GM21737 (cell line): ENCODE results near the gene BMP8A.
"Not testable (repeated sequence)": the region's sequence is repeated elsewhere in the genome, so short reads cannot be mapped to it uniquely, and the experiment has no call there.

ENCODE experiments used
- ATAC-seq: cut with Tn5 transposase; IDR thresholded peaks from one replicate; pipeline ENCODE4 v1.9.1; 2021; ENCODE audit warnings: mild to moderate bottlenecking, moderate library complexity; ENCODE audit not compliant: unreplicated experiment

BMP8A gene, protein sequence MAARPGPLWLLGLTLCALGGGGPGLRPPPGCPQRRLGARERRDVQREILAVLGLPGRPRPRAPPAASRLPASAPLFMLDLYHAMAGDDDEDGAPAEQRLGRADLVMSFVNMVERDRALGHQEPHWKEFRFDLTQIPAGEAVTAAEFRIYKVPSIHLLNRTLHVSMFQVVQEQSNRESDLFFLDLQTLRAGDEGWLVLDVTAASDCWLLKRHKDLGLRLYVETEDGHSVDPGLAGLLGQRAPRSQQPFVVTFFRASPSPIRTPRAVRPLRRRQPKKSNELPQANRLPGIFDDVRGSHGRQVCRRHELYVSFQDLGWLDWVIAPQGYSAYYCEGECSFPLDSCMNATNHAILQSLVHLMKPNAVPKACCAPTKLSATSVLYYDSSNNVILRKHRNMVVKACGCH

DNA sequence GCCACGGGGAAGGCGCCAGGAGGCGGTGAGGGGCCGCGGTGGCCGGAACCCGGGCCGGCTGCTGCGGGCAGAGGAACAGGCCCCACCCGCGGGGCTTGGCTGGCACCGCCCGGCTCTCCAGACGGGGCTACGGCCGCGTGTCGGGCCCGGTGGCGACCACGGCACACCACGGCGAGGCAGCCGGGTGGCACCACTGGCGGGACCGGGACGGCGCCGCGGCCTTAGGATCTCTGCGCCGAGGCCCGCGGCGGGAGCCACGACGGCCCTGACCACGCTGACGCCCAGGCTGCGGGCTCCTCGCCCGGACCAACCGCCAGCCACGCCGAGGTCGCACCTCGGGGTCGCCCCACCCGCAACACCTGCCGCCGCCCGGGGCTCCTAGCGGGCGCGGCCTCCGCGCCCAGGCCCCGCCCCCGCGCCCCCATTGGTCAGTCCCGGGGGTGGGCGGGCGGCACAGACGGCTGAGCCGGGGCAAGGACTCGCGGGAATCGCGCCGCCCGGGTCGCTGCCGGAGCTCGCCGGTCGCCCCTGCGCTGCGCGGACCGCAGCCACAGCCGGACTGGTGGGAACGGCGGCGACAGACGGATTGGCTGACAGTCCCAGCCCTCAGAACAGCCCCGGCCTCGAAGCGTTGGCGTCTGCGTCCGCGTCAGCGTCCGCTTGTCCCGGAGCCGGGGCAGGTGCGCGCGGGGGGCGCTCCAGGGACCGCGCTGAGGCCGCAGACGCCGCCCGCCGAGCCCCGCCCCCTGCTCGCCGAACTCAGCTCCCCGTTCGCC, at the start of gene BMP8A:
BMP8A (plus strand) TSS at position 491 of the 776 bp plus-strand sequence. CDS start 356 bp downstream, outside the sequence.
- peak; percentile 80 for ATAC-seq

DNA sequence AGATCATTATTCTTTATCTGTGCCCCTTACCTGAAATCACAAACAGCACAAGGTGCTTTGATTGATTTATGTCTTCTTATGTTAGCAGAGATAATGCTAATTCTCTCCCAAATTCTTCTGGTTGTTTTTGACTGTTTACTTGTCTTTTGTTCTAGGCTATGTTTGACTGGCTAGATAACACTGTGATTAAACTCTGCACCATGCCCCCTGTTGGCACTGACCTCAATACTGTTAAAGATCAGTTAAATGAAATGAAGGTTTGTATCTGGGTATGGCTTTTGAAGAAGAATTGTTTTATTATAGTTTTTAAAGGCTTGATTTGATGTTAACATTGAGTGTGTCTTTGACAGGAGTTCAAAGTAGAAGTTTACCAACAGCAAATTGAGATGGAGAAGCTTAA, 49.6 kb upstream of the BMP8A start:
- no peak for ATAC-seq

DNA sequence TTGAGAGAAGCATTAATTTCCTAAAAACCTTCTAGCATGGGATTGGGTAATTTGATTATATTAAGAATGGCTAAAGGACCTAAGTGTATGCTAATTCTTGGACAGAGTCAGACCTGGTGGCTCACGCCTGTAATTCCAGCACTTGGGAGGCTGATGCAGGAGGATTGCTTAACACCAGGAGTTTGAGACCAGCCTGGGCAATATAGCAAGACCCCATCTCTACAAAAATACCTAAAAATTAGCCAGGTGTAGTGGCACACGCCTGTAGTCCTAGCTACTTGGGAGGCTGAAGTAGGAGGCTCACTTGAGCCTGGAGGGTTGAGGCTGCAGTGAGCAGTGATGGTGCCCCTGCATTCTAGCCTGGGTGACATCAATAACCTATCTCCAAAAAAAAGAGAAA, 45.9 kb upstream of the BMP8A start:
- no peak for ATAC-seq

DNA sequence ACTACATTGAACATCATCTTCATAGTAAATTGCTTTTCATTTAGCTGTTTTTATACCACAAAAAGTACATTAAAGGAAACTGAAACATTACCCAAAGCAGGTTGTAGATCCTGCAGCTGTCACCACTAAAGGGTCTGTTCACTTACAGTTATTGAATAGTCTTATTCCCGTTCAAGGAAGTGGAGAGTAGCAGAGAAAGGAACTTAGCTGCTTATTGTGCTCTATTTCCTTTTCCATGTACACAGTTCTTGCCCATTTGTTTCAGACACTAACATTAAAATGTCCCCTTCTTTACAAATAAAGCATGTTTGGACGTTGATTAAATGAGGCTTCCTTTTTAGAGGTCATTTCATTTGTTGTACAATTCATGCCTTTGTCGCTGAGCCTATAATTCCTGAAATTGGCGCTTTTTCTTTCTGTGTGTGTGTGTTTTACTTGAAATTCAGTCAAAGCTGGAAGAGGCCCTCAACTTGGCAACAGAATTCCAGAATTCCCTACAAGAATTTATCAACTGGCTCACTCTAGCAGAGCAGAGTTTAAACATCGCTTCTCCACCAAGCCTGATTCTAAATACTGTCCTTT, 44.4 kb upstream of the BMP8A start:
- ATAC-seq: no peak

DNA sequence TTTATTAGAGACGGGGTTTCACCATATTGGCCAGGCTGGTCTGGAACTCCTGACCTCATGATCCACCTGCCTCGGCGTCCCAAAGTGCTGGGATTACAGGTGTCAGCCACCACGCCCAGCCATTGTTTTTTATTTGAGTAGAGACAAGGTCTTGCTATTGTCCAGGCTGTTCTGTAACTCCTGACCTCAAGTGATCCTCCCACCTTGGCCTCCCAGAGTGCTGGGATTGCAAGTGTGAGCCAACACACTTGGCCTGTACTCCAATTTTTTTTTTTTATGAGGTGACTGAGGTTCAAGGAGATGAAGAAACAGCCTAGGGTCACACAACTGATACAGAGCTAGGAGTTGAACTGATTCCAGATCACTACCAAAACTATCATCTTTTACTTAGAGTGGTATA, 41.4 kb upstream of the BMP8A start:
- ATAC-seq: not testable (repeated sequence)

DNA sequence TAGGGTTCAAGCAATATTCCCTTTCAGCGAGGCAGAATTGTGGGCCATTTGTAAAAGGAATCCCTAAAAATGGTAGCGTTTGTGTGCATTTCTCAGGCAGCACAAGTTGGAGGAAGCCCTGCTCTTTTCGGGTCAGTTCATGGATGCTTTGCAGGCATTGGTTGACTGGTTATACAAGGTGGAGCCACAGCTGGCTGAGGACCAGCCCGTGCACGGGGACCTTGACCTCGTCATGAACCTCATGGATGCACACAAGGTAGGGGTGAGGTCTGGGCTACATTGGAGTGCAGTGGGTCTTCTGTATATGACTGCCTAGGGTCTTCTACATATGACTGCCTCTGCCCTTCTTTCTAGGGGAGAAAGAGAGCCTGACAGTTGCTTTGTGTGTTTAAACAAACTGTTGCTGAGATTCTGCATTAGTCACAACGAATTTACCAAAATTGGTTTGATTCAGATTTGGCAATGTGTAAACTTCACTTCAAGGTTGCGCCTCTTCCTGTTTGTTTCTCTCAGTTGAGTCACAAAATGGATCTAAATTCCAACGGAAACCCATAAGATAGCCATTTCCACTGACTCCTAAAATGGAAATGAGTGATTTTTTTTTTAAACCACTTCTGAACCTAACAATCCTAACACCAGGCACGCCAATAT, 40.4 kb upstream of the BMP8A start:
- ATAC-seq: no peak

DNA sequence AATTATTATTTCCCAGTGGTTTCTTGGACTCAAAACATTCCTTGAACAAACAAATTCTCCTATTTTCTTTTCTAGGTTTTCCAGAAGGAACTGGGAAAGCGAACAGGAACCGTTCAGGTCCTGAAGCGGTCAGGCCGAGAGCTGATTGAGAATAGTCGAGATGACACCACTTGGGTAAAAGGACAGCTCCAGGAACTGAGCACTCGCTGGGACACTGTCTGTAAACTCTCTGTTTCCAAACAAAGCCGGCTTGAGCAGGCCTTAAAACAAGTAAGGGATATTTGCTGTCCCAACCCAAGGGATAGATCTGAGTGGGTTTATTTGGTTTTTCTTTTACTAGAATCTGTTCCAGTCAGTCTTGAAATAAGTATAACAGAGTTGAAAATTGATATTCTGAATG, 39.4 kb upstream of the BMP8A start:
- ATAC-seq: no peak

DNA sequence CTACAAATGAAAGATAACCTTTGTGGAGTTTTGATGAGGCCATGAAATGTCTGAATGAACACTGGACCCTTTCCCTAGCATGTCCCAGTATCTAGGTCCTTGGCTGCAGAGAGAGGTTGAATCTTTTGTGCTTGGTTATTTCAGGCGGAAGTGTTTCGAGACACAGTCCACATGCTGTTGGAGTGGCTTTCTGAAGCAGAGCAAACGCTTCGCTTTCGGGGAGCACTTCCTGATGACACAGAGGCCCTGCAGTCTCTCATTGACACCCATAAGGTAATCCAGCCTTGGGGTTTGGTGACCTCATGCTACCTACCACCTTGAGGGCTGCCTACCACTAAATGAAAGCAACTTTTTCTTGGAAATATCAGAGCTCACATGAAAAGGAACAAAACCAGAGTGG, 38.9 kb upstream of the BMP8A start:
- ATAC-seq: no peak

DNA sequence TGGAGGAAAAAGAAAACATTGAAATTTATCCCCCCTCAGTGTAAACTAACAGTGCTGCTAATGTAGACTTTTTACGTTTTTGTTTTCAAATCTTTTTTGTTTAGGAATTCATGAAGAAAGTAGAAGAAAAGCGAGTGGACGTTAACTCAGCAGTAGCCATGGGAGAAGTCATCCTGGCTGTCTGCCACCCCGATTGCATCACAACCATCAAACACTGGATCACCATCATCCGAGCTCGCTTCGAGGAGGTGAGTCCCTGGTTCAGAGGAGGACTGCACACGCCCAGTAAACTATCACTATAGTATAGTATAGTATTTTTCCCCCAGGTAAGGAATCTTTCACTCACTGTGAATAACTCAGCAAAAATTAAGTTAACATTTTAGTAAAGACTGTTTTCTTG, 37.8 kb upstream of the BMP8A start:
- no peak for ATAC-seq

DNA sequence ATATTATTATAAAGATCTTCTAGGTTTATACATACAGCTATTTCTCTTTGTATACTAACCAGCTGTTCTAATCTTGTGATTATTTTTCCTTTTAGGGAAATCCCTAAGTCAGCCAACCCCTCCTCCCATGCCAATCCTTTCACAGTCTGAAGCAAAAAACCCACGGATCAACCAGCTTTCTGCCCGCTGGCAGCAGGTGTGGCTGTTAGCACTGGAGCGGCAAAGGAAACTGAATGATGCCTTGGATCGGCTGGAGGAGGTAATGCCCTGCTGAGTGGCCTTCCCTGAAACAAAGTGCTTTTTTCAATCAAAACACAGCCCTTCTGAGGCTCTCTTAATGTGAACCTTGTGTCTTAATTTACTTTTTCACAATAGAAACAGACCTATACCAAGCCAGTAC, 32.4 kb upstream of the BMP8A start:
- ATAC-seq: no peak

DNA sequence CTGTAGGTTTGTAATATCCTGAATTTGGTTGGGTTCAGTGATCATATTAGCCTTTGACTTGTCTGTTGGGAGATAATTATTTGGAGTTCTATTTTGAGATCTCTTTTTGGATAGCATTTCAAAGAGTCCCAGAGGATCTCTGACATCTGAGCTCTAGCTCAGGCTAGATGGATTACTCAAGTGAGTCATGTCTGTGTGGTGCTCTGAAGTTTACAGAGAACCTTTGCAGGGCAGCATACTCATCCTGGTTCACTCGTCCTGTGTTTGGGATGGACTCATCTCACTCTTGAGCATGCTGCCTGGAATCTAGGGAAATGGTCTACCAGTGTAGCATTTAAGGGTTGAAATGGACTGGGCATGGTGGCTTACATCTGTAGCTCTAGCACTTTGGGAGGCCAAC, 29.4 kb upstream of the BMP8A start:
- no peak for ATAC-seq

DNA sequence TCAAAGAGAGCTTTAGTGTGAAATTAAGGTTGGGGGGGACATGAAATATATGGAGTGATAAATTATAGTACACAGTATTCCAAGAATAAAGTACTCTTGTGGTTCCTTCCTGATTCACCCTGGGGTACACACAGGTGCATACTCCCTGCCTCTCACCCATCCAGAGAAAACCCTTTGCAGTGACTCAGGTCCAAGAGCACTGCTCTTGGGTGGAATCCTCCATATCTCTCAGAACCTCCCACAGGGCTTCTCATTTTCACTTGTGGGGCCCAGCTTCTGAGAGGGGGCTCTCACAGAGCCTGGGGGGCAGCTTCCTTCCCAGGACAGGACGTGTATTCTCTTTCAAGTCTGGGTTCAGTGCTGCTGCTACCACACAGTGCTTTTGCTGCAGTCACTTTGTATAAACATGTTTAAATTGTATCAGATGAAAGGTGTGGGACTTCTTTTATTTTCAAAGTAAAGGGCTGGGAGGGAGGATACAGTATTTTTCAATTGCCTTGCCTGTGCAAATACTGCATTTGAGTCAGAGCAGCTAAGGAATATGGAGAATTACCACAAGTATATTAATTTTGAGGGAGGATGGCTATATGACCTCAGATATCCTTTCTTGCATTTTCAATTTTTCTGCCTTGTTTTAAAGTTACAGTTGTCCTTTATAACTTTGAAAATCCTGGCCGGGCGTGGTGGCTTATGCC, 24.9 kb upstream of the BMP8A start:
- ATAC-seq: no peak

DNA sequence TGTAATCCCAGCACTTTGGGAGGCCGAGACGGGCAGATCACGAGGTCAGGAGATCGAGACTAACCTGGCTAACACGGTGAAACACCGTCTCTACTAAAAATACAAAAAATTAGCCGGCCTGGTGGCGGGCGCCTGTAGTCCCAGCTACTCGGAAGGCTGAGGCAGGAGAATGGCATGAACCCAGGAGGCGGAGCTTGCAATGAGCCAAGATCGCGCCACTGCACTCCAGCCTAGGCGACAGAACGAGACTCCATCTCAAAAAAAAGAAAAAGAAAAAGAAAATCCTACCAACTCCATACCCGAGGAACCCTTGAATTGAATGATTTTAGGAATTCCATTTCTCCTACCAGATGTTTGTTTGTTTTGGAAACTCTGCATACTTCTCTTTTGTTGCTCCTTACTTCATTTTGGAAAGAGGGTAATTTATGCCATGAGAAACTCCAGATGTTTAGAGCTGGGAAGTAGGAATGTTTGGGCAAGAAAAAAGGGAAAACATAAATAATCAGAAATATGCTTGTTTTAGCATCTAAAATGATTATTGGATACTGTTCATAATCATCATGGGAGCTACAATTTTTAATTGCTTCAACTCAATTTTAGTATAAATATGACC, 24.2 kb upstream of the BMP8A start:
- ATAC-seq: not testable (repeated sequence)

DNA sequence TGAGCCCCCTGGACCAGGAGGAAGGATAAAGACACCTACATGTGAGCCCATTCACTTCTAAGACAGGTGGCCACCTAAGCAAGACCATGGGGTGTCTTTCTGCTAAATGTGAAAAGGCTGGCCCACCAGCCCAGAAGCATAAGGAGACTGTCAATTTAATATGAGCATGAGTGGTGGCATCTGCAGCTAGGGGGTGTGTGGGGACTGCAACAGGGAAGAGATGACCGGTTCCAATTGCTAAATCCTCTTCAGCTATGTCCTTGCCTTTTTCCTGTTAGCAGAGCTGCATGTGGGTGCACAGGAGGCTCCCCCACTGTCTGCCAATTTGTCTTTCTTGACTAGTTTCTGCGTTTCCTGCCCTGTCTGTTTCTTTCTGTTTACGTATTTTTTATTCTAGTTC, 22.3 kb upstream of the BMP8A start:
- ATAC-seq: no peak

DNA sequence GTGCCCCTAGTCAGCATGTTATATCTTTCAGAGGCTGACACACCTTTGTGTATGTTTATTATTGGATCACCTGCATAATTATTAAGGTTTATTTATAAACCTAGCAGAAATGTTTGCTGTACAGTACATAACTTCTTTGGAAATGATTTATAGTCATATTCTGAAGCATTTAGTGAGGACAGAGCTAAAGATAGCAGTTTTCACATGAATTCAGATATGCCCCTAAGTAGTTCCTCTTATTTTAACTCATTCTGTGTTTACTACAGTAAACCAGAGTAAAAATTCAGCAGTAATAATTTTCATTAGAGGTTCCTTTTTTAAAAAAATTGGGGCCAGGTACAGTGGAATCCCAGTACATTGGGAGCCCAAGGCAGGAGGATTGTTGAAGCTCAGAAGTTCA, 21.4 kb upstream of the BMP8A start:
- ATAC-seq: no peak

DNA sequence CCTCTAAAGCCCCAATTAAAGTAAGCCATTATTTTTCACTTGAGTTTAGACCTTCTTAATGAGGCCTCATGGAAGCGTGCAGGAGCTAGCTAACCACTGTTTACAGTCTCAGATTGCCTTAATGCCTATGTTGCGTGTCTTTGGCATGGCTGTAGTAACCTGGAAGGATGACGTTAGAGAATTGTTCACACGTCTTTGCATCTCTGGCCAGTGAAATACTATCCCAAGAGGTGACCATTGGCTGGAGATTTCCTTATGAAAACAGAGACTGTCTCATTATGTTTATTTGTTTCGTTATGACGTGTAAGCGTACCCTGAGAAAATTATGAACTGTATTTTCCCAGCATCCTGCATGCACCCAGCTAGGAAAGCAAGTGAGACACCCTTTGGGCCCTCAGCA, 18.6 kb upstream of the BMP8A start:
- ATAC-seq: no peak

DNA sequence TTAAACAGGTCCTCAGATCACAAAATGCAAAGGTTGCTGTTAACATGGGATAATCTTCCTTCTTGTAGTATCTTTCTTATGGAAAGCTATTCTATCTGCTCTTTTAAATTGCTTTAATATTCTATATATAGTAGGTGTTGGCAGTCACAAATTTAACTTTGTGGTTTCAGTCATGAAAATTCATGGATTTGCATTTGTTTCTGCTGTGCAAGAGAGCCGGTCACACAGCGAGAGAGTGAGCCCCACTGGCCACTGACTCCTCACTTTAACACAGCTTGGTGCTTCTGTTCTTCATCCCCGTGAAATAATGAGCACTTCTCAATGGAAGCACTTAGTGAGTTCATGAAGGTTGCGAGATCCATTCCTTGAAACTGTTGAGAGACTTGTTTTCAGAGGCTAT, 18.1 kb upstream of the BMP8A start:
- ATAC-seq: no peak

DNA sequence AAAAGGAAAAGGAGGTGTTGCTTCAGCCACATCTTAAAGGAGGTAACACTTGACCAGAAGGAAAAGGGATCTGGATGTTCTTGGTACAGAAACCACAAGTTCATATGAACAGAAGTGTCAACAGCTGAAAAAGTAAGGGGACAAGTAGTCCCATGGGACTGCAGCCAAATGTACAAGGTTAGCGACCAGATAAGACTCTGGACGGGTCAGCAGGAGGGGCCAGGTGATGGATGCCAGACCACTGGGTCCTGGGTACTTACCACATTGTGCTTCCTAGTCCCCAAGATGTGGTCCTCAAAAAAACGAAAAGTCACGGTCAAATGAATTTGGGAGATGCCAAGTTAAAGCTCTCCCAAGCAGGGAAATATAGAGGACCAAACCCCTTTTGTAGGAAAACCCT, 16.6 kb upstream of the BMP8A start:
- ATAC-seq: no peak

DNA sequence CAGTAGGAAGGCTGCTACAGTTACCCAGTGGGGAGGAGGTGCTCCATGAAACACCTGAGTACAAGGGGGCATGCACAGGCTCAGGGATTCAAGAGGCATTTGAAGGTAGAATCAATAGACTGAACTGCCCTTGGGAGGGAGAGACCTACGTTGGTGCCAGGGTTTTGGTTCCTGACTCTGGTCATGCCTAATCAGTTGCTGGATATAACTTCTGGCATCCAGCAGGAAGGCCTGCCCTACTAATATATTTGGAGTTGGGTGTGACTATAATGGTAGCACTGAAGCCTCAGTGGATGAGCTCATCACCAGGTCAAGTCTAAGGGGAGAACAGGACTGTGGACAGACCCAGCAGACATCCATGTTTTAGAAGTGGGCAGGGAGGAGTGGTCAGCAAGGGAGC, 15.9 kb upstream of the BMP8A start:
- not testable (repeated sequence) for ATAC-seq

DNA sequence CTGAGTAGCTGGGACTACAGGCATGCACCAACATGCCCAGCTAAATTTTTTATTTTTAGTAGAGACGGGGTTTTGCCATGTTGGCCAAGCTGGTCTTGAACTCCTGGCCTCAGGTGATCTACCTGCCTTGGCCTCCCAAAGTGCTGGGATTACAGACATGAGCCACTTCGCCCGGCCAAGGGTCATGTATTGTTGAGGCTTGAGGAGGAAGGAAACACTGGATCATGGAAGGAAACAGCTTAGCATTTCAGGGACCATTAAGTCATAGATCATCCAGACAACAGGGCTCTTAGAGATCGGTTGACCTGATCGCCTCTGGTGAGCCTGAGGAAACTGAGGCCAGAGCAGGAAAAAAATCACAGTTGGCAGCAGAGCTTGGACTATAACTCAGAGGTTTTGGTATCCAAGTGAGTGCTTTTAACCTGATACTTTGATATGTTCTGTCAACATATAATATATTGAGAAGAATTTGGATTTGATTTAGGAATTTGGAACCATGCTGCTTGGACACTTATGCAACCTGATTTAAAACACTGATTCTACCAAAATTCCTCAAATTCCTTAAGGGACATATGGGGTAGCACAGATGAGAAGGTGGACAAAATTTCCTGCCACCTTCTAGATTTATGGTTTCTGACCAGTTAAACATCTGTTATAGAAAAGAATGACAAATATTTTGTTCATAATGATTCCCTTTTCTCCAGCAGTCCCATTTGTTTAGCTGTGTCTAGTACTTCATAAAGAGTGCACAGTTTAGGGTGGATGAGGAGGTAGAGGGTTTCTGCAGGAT, 13.1 kb upstream of the BMP8A start:
- ATAC-seq: no peak
